ELR (cell line): Measurements from ENCODE around the gene TRPC5OS.
A peak's percentile ranks its signal among the peaks of the same experiment; 100 is the strongest.

Experiments
- DNase-seq: peaks from one replicate; pipeline ENCODE4 v3.0.0-alpha.2; 2015; ENCODE audit warnings: low read depth

Gene TRPC5OS

GRCh38 chrX:111875881-111876280, at the start of gene TRPC5OS:
Gene TRPC5OS (plus strand): TSS chrX:111876181. CDS start chrX:111901850, 25,669 bp downstream.
- DNase-seq = no peak

- no peak for DNase-seq
Observed at GRCh38 chrX:111829345-111829744, 46.6 kb upstream of the TRPC5OS start.

- no peak for DNase-seq
Observed at GRCh38 chrX:111830571-111830970, 45.4 kb upstream of the TRPC5OS start.

GRCh38 chrX:111831343-111831742, 44.6 kb upstream of the TRPC5OS start:
- DNase-seq = no peak

GRCh38 chrX:111837197-111837596, 38.8 kb upstream of the TRPC5OS start:
- no peak for DNase-seq

GRCh38 chrX:111847491-111848133, 28.4 kb upstream of the TRPC5OS start:
- no peak for DNase-seq

- no peak for DNase-seq
Observed at GRCh38 chrX:111848541-111848940, 27.4 kb upstream of the TRPC5OS start.

GRCh38 chrX:111850975-111851374, 25.0 kb upstream of the TRPC5OS start:
- DNase-seq = no peak

GRCh38 chrX:111854556-111855490, 21.2 kb upstream of the TRPC5OS start:
- no peak for DNase-seq

GRCh38 chrX:111857534-111858060, 18.4 kb upstream of the TRPC5OS start:
- no peak for DNase-seq

- no peak for DNase-seq
Observed at GRCh38 chrX:111861605-111862004, 14.4 kb upstream of the TRPC5OS start.

- DNase-seq = no peak
Observed at GRCh38 chrX:111867236-111867635, 8.7 kb upstream of the TRPC5OS start.

- no peak for DNase-seq
Observed at GRCh38 chrX:111868726-111869638, 7.0 kb upstream of the TRPC5OS start.

GRCh38 chrX:111869639-111870034, 6.3 kb upstream of the TRPC5OS start:
- peak; percentile 15 for DNase-seq

- DNase-seq = no peak
Observed at GRCh38 chrX:111874241-111874640, 1.7 kb upstream of the TRPC5OS start.

GRCh38 chrX:111876646-111877045, 665 bp downstream of the TRPC5OS start:
- no peak for DNase-seq

- DNase-seq = no peak
Observed at GRCh38 chrX:111877681-111878080, 1.7 kb downstream of the TRPC5OS start.

- DNase-seq = no peak
Observed at GRCh38 chrX:111880735-111881134, 4.8 kb downstream of the TRPC5OS start.

- DNase-seq = no peak
Observed at GRCh38 chrX:111881715-111882114, 5.7 kb downstream of the TRPC5OS start.

- no peak for DNase-seq
Observed at GRCh38 chrX:111886678-111887077, 10.7 kb downstream of the TRPC5OS start.

GRCh38 chrX:111888600-111888999, 12.6 kb downstream of the TRPC5OS start:
- DNase-seq = no peak

- no peak for DNase-seq
Observed at GRCh38 chrX:111892375-111892774, 16.4 kb downstream of the TRPC5OS start.
